GM12875 (cell line): Measurements from ENCODE around the gene CEP63.

Source experiments
- H3K4me3 ChIP-seq: one replicate; pipeline ENCODE4 v1.5.1; 2011; ENCODE audit warnings: low read depth, low read length, control low read depth
- CTCF ChIP-seq: IDR thresholded peaks from 2 replicates; pipeline ENCODE4 v1.5.1; 2011; ENCODE audit warnings: low read depth, mild to moderate bottlenecking, control low read depth, inconsistent platforms, low read length, moderate library complexity, borderline replicate concordance; ENCODE audit not compliant: insufficient read depth

The CEP63 gene

DNA sequence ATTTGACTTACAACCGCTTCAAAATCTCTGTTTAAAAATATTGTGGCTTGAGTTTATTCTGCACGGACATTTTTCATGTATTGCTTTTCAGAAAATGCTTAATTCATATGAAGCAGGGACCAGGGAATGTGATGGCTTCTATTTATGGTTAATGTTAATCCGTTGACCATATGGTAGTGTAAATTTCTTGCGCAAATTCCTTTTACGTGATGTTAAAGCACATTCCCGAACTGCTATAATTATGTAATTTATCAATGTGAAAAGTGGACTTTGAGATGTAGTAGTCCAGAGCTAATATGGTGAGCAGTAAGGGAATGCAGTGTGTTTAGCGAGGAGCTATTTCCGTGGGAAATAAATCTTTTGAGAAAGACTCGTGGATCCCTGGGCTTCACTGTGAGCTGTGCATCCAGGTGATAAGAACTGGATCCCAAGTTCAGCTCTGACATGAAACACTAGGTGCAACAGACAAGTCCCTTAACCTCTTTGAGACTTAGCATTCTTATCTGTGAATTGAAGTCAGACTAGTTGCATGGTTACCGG is 27.4 kb upstream of the CEP63 start:
- no peak for TF ChIP-seq CTCF
- H3K4me3 ChIP-seq = no peak overlapping the region

GRCh38 chr3:134459562-134459961 is 26.3 kb upstream of the CEP63 start:
- TF ChIP-seq CTCF = no peak
- no peak overlapping the region for H3K4me3 ChIP-seq

DNA sequence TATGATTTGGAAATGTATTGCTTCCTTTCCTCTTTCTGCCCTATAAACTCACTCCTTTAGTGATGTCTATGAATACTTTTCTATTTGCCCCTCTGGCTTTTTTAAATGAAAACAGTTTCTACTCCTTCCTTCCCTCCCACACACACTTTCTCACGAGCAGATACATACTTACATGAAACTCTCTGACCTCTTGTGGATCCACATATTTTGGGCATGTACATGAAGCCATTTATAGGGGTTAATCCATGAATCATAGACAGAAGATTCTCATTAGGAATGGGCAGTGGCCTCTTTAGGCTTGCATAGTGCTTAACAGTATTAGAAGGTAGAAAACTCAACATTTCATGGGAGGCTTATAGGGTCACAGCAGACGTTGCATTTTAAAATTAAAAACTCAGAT is 24.9 kb upstream of the CEP63 start:
- TF ChIP-seq CTCF = no peak
- no peak overlapping the region for H3K4me3 ChIP-seq

DNA sequence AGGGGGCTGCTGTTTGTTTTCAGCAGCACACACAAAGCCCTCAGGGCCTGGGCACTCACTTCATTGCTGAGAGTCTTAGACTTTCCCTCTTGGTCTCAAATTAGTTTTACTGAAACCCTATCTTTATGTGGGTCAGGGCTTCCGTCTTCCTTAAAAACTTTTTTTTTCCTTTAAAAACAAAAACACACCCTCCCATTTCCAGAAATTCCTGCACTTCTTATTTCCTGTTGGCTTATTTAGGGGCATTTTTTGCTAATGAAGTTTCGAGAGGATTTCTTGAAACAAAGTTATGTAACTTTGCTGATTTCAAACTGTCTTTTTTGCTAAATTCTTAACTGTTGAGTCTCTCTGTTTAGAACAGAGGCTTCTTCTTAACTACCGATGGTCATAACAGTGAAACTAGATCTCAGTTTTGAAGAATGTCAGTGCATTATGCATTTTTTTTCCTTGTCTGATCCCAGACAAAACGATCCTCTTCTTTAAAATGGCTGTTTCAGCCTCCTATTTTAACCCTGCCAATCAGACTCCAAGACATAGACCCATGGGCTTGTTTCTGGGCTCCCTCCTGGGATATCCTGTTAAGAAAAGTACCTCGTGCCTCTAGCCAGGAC is 23.4 kb upstream of the CEP63 start:
- H3K4me3 ChIP-seq = no peak overlapping the region
- no peak for TF ChIP-seq CTCF

DNA sequence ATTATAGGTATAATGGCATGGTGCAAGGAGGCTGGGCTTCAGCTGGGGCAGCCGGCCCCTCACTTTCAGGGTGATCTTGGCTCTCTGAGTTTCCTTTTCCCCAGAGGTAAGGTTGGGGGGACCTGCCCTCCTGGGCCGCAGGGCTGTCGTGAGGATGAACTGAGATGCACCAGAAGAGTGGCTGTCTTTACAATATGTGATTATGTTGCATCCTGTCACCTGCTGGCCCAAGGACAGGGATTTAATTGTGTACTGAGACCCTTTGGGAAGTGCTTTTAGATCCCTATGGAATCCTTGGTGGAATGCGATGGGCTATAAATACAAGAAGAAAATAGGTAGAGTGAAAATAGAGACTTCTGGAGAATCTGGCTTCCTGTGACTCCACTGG is 22.2 kb upstream of the CEP63 start:
- no peak overlapping the region for H3K4me3 ChIP-seq
- TF ChIP-seq CTCF = no peak

- H3K4me3 ChIP-seq = no peak overlapping the region
- TF ChIP-seq CTCF = no peak
These were observed 21.7 kb upstream of the CEP63 start for GRCh38 chr3:134464064-134464688.
